Kidney (tissue), 14 donors: Measurements from ENCODE around the gene EVA1A. TPM values are rescaled to one million over a fixed set of nuclear protein-coding genes. Genes with fewer than 3 reads are reported as not detected.
"Not testable (repeated sequence)": the region's sequence is repeated elsewhere in the genome, so short reads cannot be mapped to it uniquely, and the experiment has no call there.

Source experiments
- DNase-seq, 5 donors: peaks; one replicate each; pipeline ENCODE4 v3.0.0-alpha.2; 2013 to 2020
- FAIRE-seq: peaks from 2 replicates; lab custom pipeline; 2012; peaks lifted over from hg19 to GRCh38; lab: Jason Lieb, UNC
- H3K27ac ChIP-seq, 2 donors: one replicate each; pipeline ENCODE4 v1.7.0; 2013; ENCODE audit warnings: low read depth in 2 of 2, low read length in 2 of 2, inconsistent platforms in 1 of 2
- H3K27me3 ChIP-seq: one replicate; pipeline ENCODE4 v1.7.1; 2013; ENCODE audit warnings: low read length, inconsistent platforms; ENCODE audit not compliant: control insufficient read depth, insufficient read depth
- H3K36me3 ChIP-seq, 3 donors: one replicate each; pipeline versions ENCODE4 v1.7.0 to v1.7.1; 2013; ENCODE audit warnings: low read length in 3 of 3, control low read depth in 1 of 3, inconsistent platforms in 1 of 3; ENCODE audit not compliant: insufficient read depth in 3 of 3, control insufficient read depth in 2 of 3
- H3K4me1 ChIP-seq, 3 donors: one replicate each; pipeline versions ENCODE4 v1.7.0 to v1.7.1; 2013; ENCODE audit warnings: low read length in 3 of 3, inconsistent platforms in 1 of 3, low read depth in 1 of 3; ENCODE audit not compliant: control insufficient read depth in 2 of 3, insufficient read depth in 2 of 3
- H3K4me3 ChIP-seq, 3 donors: one replicate each; pipeline versions ENCODE4 v1.7.0 to v1.8.1; 2013; ENCODE audit warnings: low read length in 3 of 3, control low read depth in 1 of 3, inconsistent platforms in 1 of 3
- H3K9ac ChIP-seq, 3 donors: one replicate each; pipeline versions ENCODE4 v1.7.0 to v1.7.1; 2013; ENCODE audit warnings: low read length in 3 of 3, control low read depth in 1 of 3, inconsistent platforms in 1 of 3
- H3K9me3 ChIP-seq, 3 donors: one replicate each; pipeline versions ENCODE4 v1.7.0 to v1.7.1; 2013; ENCODE audit warnings: low read length in 3 of 3, control low read depth in 1 of 3, inconsistent platforms in 1 of 3; ENCODE audit not compliant: control insufficient read depth in 2 of 3, insufficient read depth in 1 of 3
- CTCF ChIP-seq: IDR thresholded peaks from 3 replicates; pipeline ENCODE4 v1.5.1; 2012; ENCODE audit warnings: mild to moderate bottlenecking, moderate library complexity, borderline replicate concordance; ENCODE audit not compliant: insufficient read depth; ENCODE audit errors: extremely low read depth
- intact Hi-C: fragments of 100-400 bp; cut with DNase I; formaldehyde crosslinking; loops from one replicate; pipeline ENCODE4 v1.11.1; 2022
- polyA plus RNA-seq: library from polyadenylated mRNA; stranded (reverse); fragments of 350-450 nt; fragmentation: Illumina TruSeq; extraction: RNeasy Lipid Tissue Mini Kit (QIAGEN cat#74804); gene quantifications from one replicate; pipeline ENCODE4 v1.2.3, GENCODE V29; 2014; ENCODE audit warnings: low read depth, low replicate concordance; ENCODE audit not compliant: insufficient read depth
- total RNA-seq: library from RNA; stranded (reverse); fragmentation: NEBNext Ultra II Directional; extraction: Animal tissue kit (Norgen Biotek cat#: 25700); gene quantifications from one replicate; pipeline ENCODE4 v1.2.1, GENCODE V29; 2021
- donor health status: control.
- donor health status: control.
- donor health status: control.
- donor health status: control.
- donor health status: control.
- donor health status: DM: yes; HTN: yes; CAD: no.
- donor health status: Normal renal cell carcinoma (clear cell type).

EVA1A gene
- total and polyA plus RNA-seq, 2 donors from 2014 or later: 28.1 to 32.4 TPM

GRCh38 chr2:75482398-75482797, 78.3 kb downstream of the EVA1A start:
- no peak for TF ChIP-seq CTCF
- DNase-seq (no peak), FAIRE-seq (no peak)
- no peak overlapping the region for H3K4me3 ChIP-seq
- H3K36me3 ChIP-seq: no peaks in the 10 kb centered on the region
- intact Hi-C loops: no loop called here
- H3K9ac ChIP-seq: no peak overlapping the region
- no peaks in the 10 kb centered on the region for H3K27me3 ChIP-seq
- no peaks in the 10 kb centered on the region for H3K4me1 ChIP-seq
- H3K9me3 ChIP-seq: no peaks in the 10 kb centered on the region
- no peak overlapping the region for H3K27ac ChIP-seq

- Histone ChIP-seq H3K9ac (no peak overlapping the region), H3K9me3 (no peaks in the 10 kb centered on the region), H3K36me3 (no peaks in the 10 kb centered on the region), H3K4me3 (no peak overlapping the region), H3K27ac (no peak overlapping the region), H3K27me3 (no peaks in the 10 kb centered on the region), H3K4me1 (no peaks in the 10 kb centered on the region)
- FAIRE-seq (no peak), DNase-seq (no peak)
- intact Hi-C loops: no loop called here
- no peak for TF ChIP-seq CTCF
These were observed 79.5 kb downstream of the EVA1A start for GRCh38 chr2:75480971-75481836.

- H3K27me3 ChIP-seq, H3K36me3 ChIP-seq, DNase-seq, FAIRE-seq, H3K9me3 ChIP-seq, H3K4me3 ChIP-seq, intact Hi-C loops, H3K27ac ChIP-seq, H3K4me1 ChIP-seq, H3K9ac ChIP-seq: not testable (repeated sequence)
These were observed 83.0 kb downstream of the EVA1A start for GRCh38 chr2:75477696-75478095.

- TF ChIP-seq CTCF: no peak
- no peaks in the 10 kb centered on the region for H3K9me3 ChIP-seq
- no peak overlapping the region for H3K27ac ChIP-seq
- peak in 3 of 5 donors; percentile 35 to 85 (median 60) for DNase-seq
- peaks cover 0 to 4% (median 0%) of the 10 kb centered on the region in 3 donors for H3K4me1 ChIP-seq
- no peak overlapping the region for H3K9ac ChIP-seq
- no peaks in the 10 kb centered on the region for H3K27me3 ChIP-seq
- intact Hi-C loops: no loop called here
- H3K36me3 ChIP-seq: no peaks in the 10 kb centered on the region
- no peak overlapping the region for H3K4me3 ChIP-seq
- no peak for FAIRE-seq
These were observed 84.0 kb downstream of the EVA1A start for GRCh38 chr2:75476761-75477160.
